ENCODE data around the gene DDR2.

GRCh38 chr1:162700131-162700530 lies 67.9 kb downstream of the DDR2 start:
- TF ChIP-seq CTCF (IDR thresholded peaks at IDR 0.05; ENCODE audit: low read length) = no peak
- no peak for TF ChIP-seq EZH2 (optimal IDR thresholded peaks at IDR 0.05; ENCODE audit: low read depth, low read length)
- no peak for TF ChIP-seq EZH2phosphoT487 (IDR thresholded peaks at IDR 0.05; ENCODE audit: low read length)
